Activated T-cell treated with anti-CD3 and anti-CD28 coated beads, Interleukin-2, amount 50 U/mL, for 24 hours (primary cell): Measurements from ENCODE around the gene MAPRE3.
"Not testable (repeated sequence)": the region's sequence is repeated elsewhere in the genome, so short reads cannot be mapped to it uniquely, and the experiment has no call there.

Experiments used
- DNase-seq: peaks from one replicate; pipeline ENCODE4 v3.0.0-alpha.2; 2020
- H3K27ac Mint-ChIP-seq: 2 replicates; pipeline ENCODE4 v1.8.0; 2020; ENCODE audit warnings: mild to moderate bottlenecking, mixed read lengths
- H3K27me3 Mint-ChIP-seq: 2 replicates; pipeline ENCODE4 v1.8.0; 2020; ENCODE audit warnings: mixed read lengths
- H3K36me3 Mint-ChIP-seq: 2 replicates; pipeline ENCODE4 v1.8.0; 2020; ENCODE audit warnings: low read depth, mixed read lengths
- H3K4me1 Mint-ChIP-seq: 2 replicates; pipeline ENCODE4 v1.8.0; 2020; ENCODE audit warnings: low read depth, mixed read lengths
- H3K4me3 Mint-ChIP-seq: 2 replicates; pipeline ENCODE4 v1.8.0; 2020; ENCODE audit warnings: mild to moderate bottlenecking, moderate library complexity, mixed read lengths
- H3K9me3 Mint-ChIP-seq: 2 replicates; pipeline ENCODE4 v1.8.0; 2020; ENCODE audit warnings: mixed read lengths

The MAPRE3 gene

DNA sequence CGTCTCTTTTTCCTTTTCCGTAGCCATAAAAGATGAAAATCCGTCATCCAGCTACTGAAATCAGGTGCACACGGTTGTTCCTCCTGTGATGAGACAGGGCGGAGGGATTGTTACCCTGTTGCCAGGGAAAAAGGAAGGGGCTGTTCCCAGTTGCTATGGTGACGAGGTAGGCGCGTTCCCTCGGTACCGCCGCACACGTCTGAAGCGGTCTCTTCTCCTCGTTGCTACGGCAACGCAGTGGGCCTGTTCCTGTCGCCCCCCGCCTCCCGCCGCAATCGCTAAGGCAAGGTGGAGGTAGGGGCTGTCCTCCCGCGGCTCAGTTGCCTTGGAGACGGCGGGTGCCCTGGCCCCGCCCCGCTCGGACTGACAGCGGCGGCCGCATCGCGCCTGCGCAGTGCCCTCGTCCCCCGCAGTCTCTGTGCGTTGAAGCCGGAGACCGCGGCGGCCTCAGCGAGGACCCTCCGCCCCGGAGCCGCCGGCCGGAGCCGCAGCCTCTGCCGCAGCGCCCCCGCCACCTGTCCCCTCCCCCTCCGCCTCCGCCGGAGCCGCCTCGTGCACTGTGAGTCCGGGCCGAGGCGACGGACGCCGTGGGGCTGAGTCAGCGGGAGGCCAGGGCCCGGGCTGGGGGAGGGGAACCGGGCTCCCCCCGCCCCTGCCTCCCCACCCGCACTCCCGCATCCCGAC is at the start of gene MAPRE3:
Gene MAPRE3, plus strand, starts transcription at position 394 of the 684 bp plus-strand sequence. CDS start 51,582 bp downstream, outside the sequence.
- H3K9me3 Mint-ChIP-seq = no peaks in the 10 kb centered on the region
- peak; percentile 89 for DNase-seq
- H3K4me1 Mint-ChIP-seq = peaks cover 22% of the 10 kb centered on the region
- H3K27me3 Mint-ChIP-seq = peaks cover 15% of the 10 kb centered on the region
- peak within 1 kb of the TSS; percentile 20 for H3K27ac Mint-ChIP-seq
- no peaks in the 10 kb centered on the region for H3K36me3 Mint-ChIP-seq
- H3K4me3 Mint-ChIP-seq = peak within 1 kb of the TSS; percentile 76

DNA sequence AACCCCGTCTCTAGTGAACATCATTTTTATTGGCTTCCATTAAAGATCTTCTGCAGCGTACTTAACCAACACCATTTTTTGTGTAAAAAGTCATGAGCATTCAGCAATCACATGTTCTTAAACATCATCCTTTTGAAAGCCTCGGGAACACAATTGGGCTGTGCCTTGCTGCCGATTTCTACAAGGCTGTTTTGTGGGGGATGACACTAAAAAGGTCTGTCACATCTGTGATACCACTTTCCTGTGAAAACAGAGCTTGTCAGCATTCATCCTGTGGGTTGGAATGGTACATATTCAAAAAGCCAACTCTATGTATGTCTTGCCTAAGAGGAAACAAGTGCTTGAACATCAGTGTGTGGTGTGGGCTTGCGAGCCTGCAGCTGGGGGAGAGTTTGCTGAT is 49.1 kb upstream of the MAPRE3 start:
- H3K36me3 Mint-ChIP-seq = no peaks in the 10 kb centered on the region
- no peaks in the 10 kb centered on the region for H3K9me3 Mint-ChIP-seq
- DNase-seq = no peak
- H3K27me3 Mint-ChIP-seq = peaks cover 31% of the 10 kb centered on the region
- no peak overlapping the region for H3K27ac Mint-ChIP-seq
- H3K4me3 Mint-ChIP-seq = no peak overlapping the region
- H3K4me1 Mint-ChIP-seq = peaks cover 10% of the 10 kb centered on the region

DNA sequence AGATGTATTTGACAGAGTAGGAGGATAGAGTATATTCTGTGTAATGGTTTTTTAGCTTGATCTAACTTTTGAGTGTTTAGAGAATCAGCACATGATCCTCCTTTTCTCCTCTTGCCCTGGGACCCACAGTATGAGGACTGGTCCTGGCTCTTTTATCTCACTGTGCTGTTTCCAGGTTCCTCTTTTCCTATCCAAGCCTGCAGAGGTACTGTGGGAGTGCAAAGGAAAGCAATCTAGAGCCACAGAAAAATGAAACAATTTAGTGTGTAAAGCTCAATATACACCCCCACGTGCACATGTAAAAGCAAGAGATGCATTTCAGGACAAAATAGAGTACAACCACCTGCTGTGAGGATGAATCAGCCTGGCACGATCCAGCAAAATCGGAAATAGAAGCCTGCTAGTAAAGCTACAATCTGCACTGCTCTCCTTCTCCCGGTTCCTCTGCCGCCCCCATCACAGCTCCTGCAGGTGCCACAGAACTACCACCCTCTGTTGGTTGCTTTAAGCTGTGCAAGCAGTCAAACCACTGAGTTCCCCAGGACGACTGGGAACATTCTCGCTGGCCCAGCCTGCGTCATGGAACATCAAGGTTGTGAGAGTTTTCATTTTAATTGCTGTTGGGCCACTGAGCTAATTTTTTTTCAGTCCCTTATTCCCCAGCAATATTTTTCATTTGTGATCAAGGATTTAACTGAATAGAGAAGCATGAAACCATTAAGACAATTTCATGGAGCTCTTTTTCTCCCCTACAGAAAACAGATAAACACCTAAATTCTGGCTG is 47.8 kb upstream of the MAPRE3 start:
- H3K4me1 Mint-ChIP-seq = peaks cover 10% of the 10 kb centered on the region
- H3K4me3 Mint-ChIP-seq = no peak overlapping the region
- no peak overlapping the region for H3K27ac Mint-ChIP-seq
- DNase-seq = peak; percentile 46
- H3K9me3 Mint-ChIP-seq = no peaks in the 10 kb centered on the region
- peaks cover 31% of the 10 kb centered on the region for H3K27me3 Mint-ChIP-seq
- H3K36me3 Mint-ChIP-seq = no peaks in the 10 kb centered on the region

DNA sequence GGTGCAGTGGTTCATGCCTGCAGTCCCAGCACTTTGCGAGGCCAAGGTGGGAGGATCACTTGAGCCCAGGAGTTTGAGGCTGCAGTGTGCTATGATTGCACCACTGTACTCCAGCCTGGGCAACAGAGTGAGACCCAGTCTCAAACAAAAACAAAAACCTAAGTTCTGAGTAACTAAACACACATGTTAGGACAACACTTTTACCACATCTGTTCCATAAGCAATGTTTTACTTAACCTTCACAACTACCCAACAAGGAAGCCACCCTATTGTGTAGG is 47.3 kb upstream of the MAPRE3 start:
- H3K36me3 Mint-ChIP-seq, H3K9me3 Mint-ChIP-seq: not testable (repeated sequence)
- peaks cover 31% of the 10 kb centered on the region for H3K27me3 Mint-ChIP-seq

DNA sequence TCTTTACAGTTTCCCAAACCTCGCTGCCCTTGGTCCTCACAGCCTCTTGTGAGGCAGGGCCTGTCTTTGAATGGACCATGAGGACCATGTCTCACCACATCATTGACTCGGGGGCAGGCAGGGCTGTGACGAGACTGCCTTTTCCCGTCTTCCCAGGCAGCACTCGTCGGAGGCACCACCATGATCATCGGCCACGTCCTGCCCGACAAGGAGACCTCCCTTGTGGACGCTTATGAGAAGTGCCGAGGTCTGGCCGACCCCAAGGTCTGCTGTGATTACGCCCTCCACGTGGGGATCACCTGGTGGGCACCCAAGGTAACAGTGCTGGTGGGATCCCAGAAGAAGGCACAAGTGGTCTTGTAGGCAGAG is 45.7 kb upstream of the MAPRE3 start:
- Mint-ChIP-seq H3K9me3 (no peaks in the 10 kb centered on the region), H3K4me3 (no peak overlapping the region), H3K27ac (no peak overlapping the region), H3K36me3 (no peaks in the 10 kb centered on the region), H3K27me3 (peaks cover 35% of the 10 kb centered on the region), H3K4me1 (peaks cover 10% of the 10 kb centered on the region)
- DNase-seq = peak; percentile 3

More for the DNA sequence above, 47.3 kb upstream of the MAPRE3 start:
- H3K4me3 Mint-ChIP-seq, H3K27ac Mint-ChIP-seq: not testable (repeated sequence)
- peak; percentile 1 for DNase-seq
- peaks cover 10% of the 10 kb centered on the region for H3K4me1 Mint-ChIP-seq

DNA sequence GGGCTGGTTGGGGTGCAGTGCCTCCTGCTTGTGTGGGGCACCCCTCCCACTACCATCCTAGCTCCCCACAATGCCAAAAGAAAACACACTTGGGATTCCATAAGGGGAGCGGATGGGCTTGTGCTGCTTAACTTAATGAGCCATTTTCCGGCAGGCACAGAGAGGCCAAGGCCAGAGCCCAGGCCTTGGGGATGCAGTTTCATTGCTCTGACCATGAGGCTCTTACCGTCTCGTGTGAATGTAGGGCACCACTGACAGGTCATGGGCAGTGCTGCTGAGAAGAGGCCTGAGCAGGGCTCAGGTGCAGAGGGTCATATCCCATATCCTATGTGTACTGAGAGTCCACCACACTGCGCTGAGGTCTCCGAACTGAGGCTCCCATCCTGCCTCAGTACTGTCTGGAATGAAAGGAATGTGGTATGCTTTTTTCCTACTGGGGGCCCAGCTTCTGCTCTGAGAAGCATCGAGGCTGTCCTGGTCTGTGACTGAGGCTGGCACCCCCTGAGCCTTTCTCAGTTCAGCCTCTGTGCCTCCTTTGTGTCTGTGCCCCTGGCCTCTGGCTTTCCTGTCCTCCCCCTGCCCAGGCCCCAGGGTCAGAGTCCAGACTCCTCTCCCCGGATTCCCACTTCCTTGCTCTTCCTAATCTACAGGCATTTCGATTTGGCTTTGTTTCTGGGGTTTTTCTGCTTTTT is 45.2 kb upstream of the MAPRE3 start:
- no peak for DNase-seq
- Mint-ChIP-seq H3K27ac (no peak overlapping the region), H3K9me3 (no peaks in the 10 kb centered on the region), H3K27me3 (peaks cover 38% of the 10 kb centered on the region), H3K4me3 (no peak overlapping the region), H3K36me3 (no peaks in the 10 kb centered on the region), H3K4me1 (peaks cover 10% of the 10 kb centered on the region)

DNA sequence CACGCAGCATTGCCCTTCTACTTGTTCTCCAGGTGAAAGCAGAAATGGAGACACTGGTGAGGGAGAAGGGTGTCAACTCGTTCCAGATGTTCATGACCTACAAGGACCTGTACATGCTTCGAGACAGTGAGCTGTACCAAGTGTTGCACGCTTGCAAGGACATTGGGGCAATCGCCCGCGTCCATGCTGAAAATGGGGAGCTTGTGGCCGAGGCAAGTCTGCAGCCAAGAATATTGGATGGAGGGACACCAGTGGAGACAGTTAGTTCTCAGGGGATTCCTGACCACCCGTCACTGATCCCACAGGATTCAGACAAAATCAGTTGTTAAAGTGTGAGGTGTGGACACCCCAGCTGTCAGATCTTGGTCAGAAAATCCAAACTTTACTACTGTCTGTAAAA is 43.2 kb upstream of the MAPRE3 start:
- peak; percentile 14 for DNase-seq
- H3K4me3 Mint-ChIP-seq = no peak overlapping the region
- H3K4me1 Mint-ChIP-seq = peaks cover 10% of the 10 kb centered on the region
- H3K36me3 Mint-ChIP-seq = no peaks in the 10 kb centered on the region
- no peak overlapping the region for H3K27ac Mint-ChIP-seq
- peaks cover 23% of the 10 kb centered on the region for H3K27me3 Mint-ChIP-seq
- no peaks in the 10 kb centered on the region for H3K9me3 Mint-ChIP-seq

DNA sequence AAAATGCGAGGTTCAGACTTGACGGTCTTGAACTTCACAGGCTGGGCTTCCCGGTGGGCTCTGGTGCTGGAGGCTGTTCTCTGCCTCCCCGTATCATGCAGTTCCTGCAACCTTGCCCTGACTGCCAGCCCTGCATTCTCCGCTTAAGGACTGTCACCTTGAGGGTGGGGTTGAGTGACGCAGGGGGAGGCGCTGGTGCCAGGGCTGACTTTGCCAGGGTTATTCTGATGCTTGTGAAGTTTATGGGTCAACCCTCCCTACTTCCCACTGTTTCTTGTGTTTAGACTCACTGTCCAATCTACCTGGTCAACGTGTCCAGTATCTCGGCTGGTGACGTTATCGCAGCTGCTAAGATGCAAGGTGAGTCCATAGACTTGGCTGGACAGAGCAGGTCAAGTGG is 37.5 kb upstream of the MAPRE3 start:
- no peak overlapping the region for H3K27ac Mint-ChIP-seq
- H3K9me3 Mint-ChIP-seq = no peaks in the 10 kb centered on the region
- no peaks in the 10 kb centered on the region for H3K36me3 Mint-ChIP-seq
- no peaks in the 10 kb centered on the region for H3K4me1 Mint-ChIP-seq
- no peak for DNase-seq
- peaks cover 7% of the 10 kb centered on the region for H3K27me3 Mint-ChIP-seq
- H3K4me3 Mint-ChIP-seq = no peak overlapping the region

DNA sequence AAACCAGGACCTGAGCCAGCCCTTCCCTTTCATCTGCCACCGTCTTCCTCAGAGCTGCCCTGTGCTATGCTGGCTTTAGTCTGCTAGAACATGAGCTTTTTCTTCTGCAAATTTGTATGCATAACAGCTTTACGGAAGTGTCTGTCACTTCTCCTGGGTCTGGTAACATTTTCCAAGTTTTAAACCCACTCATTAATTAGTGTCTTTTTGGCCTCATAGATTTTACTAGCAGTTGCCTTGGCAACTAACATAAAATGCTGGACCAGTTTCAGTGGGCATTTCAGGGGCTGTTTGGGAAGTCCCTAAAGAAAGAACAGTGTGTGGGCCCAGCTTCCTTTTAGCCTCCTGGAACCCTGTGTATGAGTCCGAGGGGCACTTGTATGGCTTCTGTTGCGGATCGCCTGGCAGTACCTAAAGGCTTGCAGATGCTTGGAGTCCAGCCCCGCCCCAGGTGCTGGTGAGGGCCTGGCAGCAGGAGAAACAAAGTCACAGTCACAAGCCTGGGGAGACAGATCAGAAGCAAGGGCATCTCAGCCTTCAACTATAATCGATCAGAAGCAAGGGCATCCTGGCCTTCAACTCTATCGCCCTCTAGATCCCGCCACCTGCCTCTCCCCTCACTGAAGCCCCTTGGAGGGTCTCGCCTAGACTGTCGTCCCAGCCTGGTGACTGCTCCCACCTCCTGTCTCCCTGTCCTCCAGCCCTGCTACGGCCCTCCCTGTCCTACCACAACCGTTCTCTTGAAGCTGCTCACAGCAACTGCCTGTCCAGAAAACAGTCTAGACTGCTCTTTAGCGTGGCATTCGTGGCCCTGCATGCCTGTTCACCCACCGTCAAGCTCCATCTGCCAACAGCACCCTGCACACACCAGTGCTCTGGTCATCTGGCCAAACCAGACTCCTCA is 36.8 kb upstream of the MAPRE3 start:
- no peak overlapping the region for H3K4me3 Mint-ChIP-seq
- no peak for DNase-seq
- H3K9me3 Mint-ChIP-seq = no peaks in the 10 kb centered on the region
- H3K27me3 Mint-ChIP-seq = peaks cover 7% of the 10 kb centered on the region
- H3K36me3 Mint-ChIP-seq = no peaks in the 10 kb centered on the region
- no peak overlapping the region for H3K27ac Mint-ChIP-seq
- H3K4me1 Mint-ChIP-seq = no peaks in the 10 kb centered on the region

DNA sequence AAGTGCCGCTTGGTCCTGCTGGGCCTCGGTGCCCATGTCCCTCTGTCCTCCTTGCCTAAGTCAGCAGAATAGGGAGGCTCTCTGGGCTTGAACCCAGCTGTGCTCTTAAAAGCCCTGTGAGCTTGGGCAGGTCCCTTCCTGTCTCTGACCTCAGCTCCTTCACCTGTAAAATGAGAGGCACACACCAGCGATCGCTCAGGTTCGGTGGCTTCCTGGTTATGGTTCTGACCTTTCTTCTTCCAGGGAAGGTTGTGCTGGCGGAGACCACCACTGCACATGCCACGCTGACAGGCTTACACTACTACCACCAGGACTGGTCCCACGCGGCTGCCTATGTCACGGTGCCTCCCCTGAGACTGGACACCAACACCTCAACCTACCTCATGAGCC is 36.1 kb upstream of the MAPRE3 start:
- H3K4me1 Mint-ChIP-seq = no peaks in the 10 kb centered on the region
- no peak overlapping the region for H3K4me3 Mint-ChIP-seq
- no peaks in the 10 kb centered on the region for H3K9me3 Mint-ChIP-seq
- H3K36me3 Mint-ChIP-seq = no peaks in the 10 kb centered on the region
- H3K27ac Mint-ChIP-seq = no peak overlapping the region
- H3K27me3 Mint-ChIP-seq = peaks cover 7% of the 10 kb centered on the region
- no peak for DNase-seq

DNA sequence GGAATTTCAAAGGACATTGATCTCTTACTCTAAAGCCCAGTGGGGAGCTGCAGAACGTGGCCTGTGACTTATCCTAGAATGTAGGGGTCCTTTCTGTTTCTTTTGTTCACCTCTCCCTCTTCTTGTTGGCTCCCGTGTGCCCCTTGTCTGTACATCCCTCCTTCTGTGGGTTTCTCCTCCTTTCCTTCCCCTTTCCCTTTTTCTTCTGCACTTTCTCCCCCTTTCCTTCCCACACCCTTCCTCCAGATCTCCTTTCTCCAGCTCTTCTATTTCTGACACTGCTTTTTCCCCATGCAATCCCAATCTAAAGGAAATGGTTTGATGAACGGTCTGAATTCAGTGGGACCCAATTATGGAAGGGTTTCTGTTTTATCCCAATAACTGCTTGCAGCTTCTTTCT is 35.5 kb upstream of the MAPRE3 start:
- H3K27me3 Mint-ChIP-seq = peaks cover 2% of the 10 kb centered on the region
- H3K4me1 Mint-ChIP-seq = no peaks in the 10 kb centered on the region
- no peak overlapping the region for H3K4me3 Mint-ChIP-seq
- no peaks in the 10 kb centered on the region for H3K36me3 Mint-ChIP-seq
- no peaks in the 10 kb centered on the region for H3K9me3 Mint-ChIP-seq
- H3K27ac Mint-ChIP-seq = no peak overlapping the region
- DNase-seq = no peak

DNA sequence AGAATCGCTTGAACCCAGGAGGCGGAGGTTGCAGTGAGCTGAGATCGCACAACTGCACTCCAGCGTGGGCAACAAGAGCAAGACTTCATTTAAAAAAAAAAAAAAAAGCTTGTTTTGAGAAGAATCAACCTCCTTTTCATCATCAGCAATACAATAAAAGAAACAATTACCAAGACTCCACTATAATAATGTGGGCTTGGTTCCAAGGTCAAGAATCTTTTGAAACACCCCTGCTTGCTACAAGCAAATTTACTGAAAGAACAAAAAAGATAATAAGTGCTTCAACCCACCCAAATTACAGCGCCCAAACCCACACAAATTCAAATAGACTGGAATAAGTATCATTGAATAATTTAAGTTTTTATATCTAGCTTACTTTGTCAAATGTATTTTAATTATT is 33.6 kb upstream of the MAPRE3 start:
- DNase-seq = no peak
- H3K27ac Mint-ChIP-seq = no peak overlapping the region
- H3K27me3 Mint-ChIP-seq = no peaks in the 10 kb centered on the region
- no peaks in the 10 kb centered on the region for H3K9me3 Mint-ChIP-seq
- no peaks in the 10 kb centered on the region for H3K36me3 Mint-ChIP-seq
- H3K4me3 Mint-ChIP-seq = no peak overlapping the region
- no peaks in the 10 kb centered on the region for H3K4me1 Mint-ChIP-seq

DNA sequence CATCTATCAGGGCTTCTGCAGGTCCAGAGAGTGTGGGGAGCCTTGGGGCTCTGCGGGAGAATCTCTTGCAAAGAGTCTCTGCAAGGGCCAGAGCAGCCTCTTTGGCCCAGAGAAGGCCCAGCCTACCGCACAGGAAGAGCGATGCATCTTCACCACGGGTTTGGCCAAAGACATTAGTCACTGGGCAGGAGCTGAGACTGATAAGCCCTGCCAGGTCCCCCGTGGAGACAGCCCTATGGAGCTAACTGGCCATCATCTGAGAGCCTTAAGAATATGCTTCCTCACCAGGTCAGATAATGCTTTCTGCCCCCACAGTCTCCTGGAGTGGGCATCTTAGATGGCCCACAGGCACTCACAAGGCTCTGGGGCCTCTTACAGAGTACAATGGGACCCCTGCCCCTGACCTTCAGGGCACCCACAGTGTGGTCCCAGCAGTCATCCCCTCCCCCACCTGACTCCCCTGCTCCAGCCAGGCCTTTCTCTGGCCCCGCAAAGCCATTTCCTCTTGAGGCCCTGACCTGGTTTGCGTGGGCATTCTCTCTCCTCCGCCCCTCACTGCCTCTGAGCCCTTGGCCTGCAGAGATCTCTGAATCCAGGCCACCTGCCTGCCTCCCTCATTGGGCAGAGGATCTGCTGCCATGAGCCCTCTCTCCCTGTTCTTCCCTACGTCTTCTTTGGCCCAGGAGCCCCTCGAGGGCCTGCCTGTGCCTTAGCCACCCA is 31.9 kb upstream of the MAPRE3 start:
- no peak for DNase-seq
- no peaks in the 10 kb centered on the region for H3K36me3 Mint-ChIP-seq
- no peak overlapping the region for H3K4me3 Mint-ChIP-seq
- H3K27ac Mint-ChIP-seq = no peak overlapping the region
- no peaks in the 10 kb centered on the region for H3K9me3 Mint-ChIP-seq
- H3K4me1 Mint-ChIP-seq = peaks cover 2% of the 10 kb centered on the region
- peaks cover 6% of the 10 kb centered on the region for H3K27me3 Mint-ChIP-seq

DNA sequence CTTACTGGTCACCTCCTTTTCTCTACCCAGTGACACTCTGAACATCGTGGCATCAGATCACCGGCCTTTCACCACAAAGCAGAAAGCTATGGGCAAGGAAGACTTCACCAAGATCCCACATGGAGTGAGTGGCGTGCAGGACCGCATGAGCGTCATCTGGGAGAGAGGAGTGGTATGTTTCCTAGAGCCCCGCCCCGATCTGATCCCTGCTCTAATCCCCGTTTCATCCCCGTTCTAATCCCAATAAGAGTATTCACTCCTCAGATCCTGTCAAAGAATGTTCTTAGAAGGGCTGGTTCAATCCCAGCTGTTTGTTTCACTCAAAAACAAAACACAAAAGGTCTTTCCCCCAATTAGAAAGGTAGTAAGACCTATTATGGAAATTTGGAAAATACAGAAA is 30.4 kb upstream of the MAPRE3 start:
- peaks cover 15% of the 10 kb centered on the region for H3K27me3 Mint-ChIP-seq
- peaks cover 2% of the 10 kb centered on the region for H3K4me1 Mint-ChIP-seq
- DNase-seq = no peak
- H3K4me3 Mint-ChIP-seq = no peak overlapping the region
- H3K9me3 Mint-ChIP-seq = no peaks in the 10 kb centered on the region
- no peaks in the 10 kb centered on the region for H3K36me3 Mint-ChIP-seq
- H3K27ac Mint-ChIP-seq = no peak overlapping the region
